ENCODE data around the gene SPTLC1.
A peak's percentile ranks its signal among the peaks of the same experiment; 100 is the strongest.
"Not testable (repeated sequence)": the region's sequence is repeated elsewhere in the genome, so short reads cannot be mapped to it uniquely, and the experiment has no call there.

The SPTLC1 gene

GRCh38 chr9:92026206-92027002 is 88.8 kb downstream of the SPTLC1 start:
- DNase-seq, result no peak

- DNase-seq, result not testable (repeated sequence)
Observed at GRCh38 chr9:92021785-92022541, 93.2 kb downstream of the SPTLC1 start.

- DNase-seq, result no peak
Observed at GRCh38 chr9:92019658-92020057, 95.6 kb downstream of the SPTLC1 start.

- DNase-seq, result no peak
Observed at GRCh38 chr9:92010705-92011536, 104.3 kb downstream of the SPTLC1 start.

GRCh38 chr9:92010253-92010652 is 105.0 kb downstream of the SPTLC1 start:
- DNase-seq, result not testable (repeated sequence)

GRCh38 chr9:92008041-92008440 is 107.2 kb downstream of the SPTLC1 start:
- DNase-seq, result no peak

- DNase-seq, result no peak
Observed at GRCh38 chr9:92004045-92004392, 111.2 kb downstream of the SPTLC1 start.

- no peak for DNase-seq
Observed at GRCh38 chr9:92003308-92004044, 111.7 kb downstream of the SPTLC1 start.

- not testable (repeated sequence) for DNase-seq
Observed at GRCh38 chr9:92001948-92002347, 113.3 kb downstream of the SPTLC1 start.

- no peak for DNase-seq
Observed at GRCh38 chr9:92001244-92001643, 114.0 kb downstream of the SPTLC1 start.

- no peak for DNase-seq
Observed at GRCh38 chr9:91995000-91995655, 120.1 kb downstream of the SPTLC1 start.

GRCh38 chr9:91994422-91994821 is 120.8 kb downstream of the SPTLC1 start:
- peak; percentile 69 for DNase-seq

- no peak for DNase-seq
Observed at GRCh38 chr9:91992461-91993041, 122.7 kb downstream of the SPTLC1 start.

- no peak for DNase-seq
Observed at GRCh38 chr9:91991721-91992341, 123.4 kb downstream of the SPTLC1 start.

GRCh38 chr9:91986248-91986647 is 129.0 kb downstream of the SPTLC1 start:
- DNase-seq, result no peak

GRCh38 chr9:91985692-91986091 is 129.5 kb downstream of the SPTLC1 start:
- no peak for DNase-seq

Data from NCI-H2029 treated with DMSO at 0.1 percent for 48 hours (cell line).